ENCODE data around the gene KCP. TPM values are rescaled to one million over a fixed set of nuclear protein-coding genes. Genes with fewer than 3 reads are reported as not detected.

Gene KCP
- polyA plus RNA-seq, 1 donor (not counting 4 experiments of a cell fraction or from before 2014, with no cell fraction given) = not detected

GRCh38 chr7:128846781-128847444, 63.6 kb downstream of the KCP start:
- FAIRE-seq (no peak), DNase-seq (ENCODE audit: low read depth, low spot score) (no peak)
- Histone ChIP-seq H3K36me3 (ENCODE audit: control insufficient read depth in 2 of 2, extremely low read depth in 1 of 2, insufficient read depth in 2 of 2, low read length in 2 of 2) (no peaks in the 10 kb centered on the region), H3K4me3 (ENCODE audit: control insufficient read depth in 2 of 3, extremely low read depth in 1 of 3, insufficient read depth in 2 of 3, low read depth in 1 of 3, low read length in 3 of 3) (no peak overlapping the region), H3K4me2 (ENCODE audit: control insufficient read depth, extremely low read depth, insufficient read depth, low read depth, low read length) (no peak overlapping the region), H2AFZ (ENCODE audit: control insufficient read depth, low read length) (no peak overlapping the region), H3K9ac (ENCODE audit: control insufficient read depth, extremely low read depth, insufficient read depth, low read length) (no peak overlapping the region), H3K4me1 (ENCODE audit: control insufficient read depth, extremely low read depth, insufficient read depth, low read length) (no peaks in the 10 kb centered on the region), H3K9me3 (ENCODE audit: control insufficient read depth, low read depth, low read length) (no peaks in the 10 kb centered on the region), H3K27me3 (ENCODE audit: control insufficient read depth, extremely low read depth, insufficient read depth, low read length) (no peaks in the 10 kb centered on the region), H3K27ac (ENCODE audit: control insufficient read depth, insufficient read depth, low read length) (no peak overlapping the region), H3K9me1 (ENCODE audit: control insufficient read depth, extremely low read depth, insufficient read depth, low read length) (no peaks in the 10 kb centered on the region), H3K79me2 (ENCODE audit: control insufficient read depth, insufficient read depth, low read length) (no peaks in the 10 kb centered on the region), H4K20me1 (ENCODE audit: control insufficient read depth, extremely low read depth, insufficient read depth, low read length) (no peaks in the 10 kb centered on the region)
- dilution Hi-C loops (cut with MboI; ENCODE audit: extremely low pct_ligation_motif_present, low sequenced_read_pairs) = no loop called here
- TF ChIP-seq EZH2 (IDR thresholded peaks at IDR 0.05; ENCODE audit: low read length) (no peak), CTCF (optimal IDR thresholded peaks at IDR 0.05 in 1 of 3, IDR thresholded peaks at IDR 0.05 in 1 of 3, conservative IDR thresholded peaks at IDR 0.05 in 1 of 3; ENCODE audit: extremely low read depth in 1 of 3, insufficient read depth in 2 of 3, low read length in 3 of 3) (no peak)

- dilution Hi-C loops (cut with MboI; ENCODE audit: extremely low pct_ligation_motif_present, low sequenced_read_pairs) = no loop called here
- H3K9ac ChIP-seq (ENCODE audit: control insufficient read depth, extremely low read depth, insufficient read depth, low read length) = no peak overlapping the region
- H3K27me3 ChIP-seq (ENCODE audit: control insufficient read depth, extremely low read depth, insufficient read depth, low read length) = no peaks in the 10 kb centered on the region
- H3K79me2 ChIP-seq (ENCODE audit: control insufficient read depth, insufficient read depth, low read length) = no peaks in the 10 kb centered on the region
- H3K4me3 ChIP-seq (ENCODE audit: control insufficient read depth in 2 of 3, extremely low read depth in 1 of 3, insufficient read depth in 2 of 3, low read depth in 1 of 3, low read length in 3 of 3) = no peak overlapping the region
- no peaks in the 10 kb centered on the region for H4K20me1 ChIP-seq (ENCODE audit: control insufficient read depth, extremely low read depth, insufficient read depth, low read length)
- H3K9me3 ChIP-seq (ENCODE audit: control insufficient read depth, low read depth, low read length) = no peaks in the 10 kb centered on the region
- no peak overlapping the region for H3K27ac ChIP-seq (ENCODE audit: control insufficient read depth, insufficient read depth, low read length)
- H3K4me1 ChIP-seq (ENCODE audit: control insufficient read depth, extremely low read depth, insufficient read depth, low read length) = no peaks in the 10 kb centered on the region
- no peaks in the 10 kb centered on the region for H3K36me3 ChIP-seq (ENCODE audit: control insufficient read depth in 2 of 2, extremely low read depth in 1 of 2, insufficient read depth in 2 of 2, low read length in 2 of 2)
- no peak overlapping the region for H2AFZ ChIP-seq (ENCODE audit: control insufficient read depth, low read length)
- DNase-seq (ENCODE audit: low read depth, low spot score) = no peak
- no peaks in the 10 kb centered on the region for H3K9me1 ChIP-seq (ENCODE audit: control insufficient read depth, extremely low read depth, insufficient read depth, low read length)
- no peak for FAIRE-seq
- H3K4me2 ChIP-seq (ENCODE audit: control insufficient read depth, extremely low read depth, insufficient read depth, low read depth, low read length) = no peak overlapping the region
- TF ChIP-seq EZH2 (IDR thresholded peaks at IDR 0.05; ENCODE audit: low read length) (no peak), CTCF (optimal IDR thresholded peaks at IDR 0.05 in 1 of 3, IDR thresholded peaks at IDR 0.05 in 1 of 3, conservative IDR thresholded peaks at IDR 0.05 in 1 of 3; ENCODE audit: extremely low read depth in 1 of 3, insufficient read depth in 2 of 3, low read length in 3 of 3) (no peak)
These were observed 64.5 kb downstream of the KCP start for GRCh38 chr7:128845987-128846386.

All from keratinocyte (primary cell).